ENCODE measurements around the gene ENTPD8.

Gene ENTPD8

GRCh38 chr9:137396227-137396626 is 44.9 kb downstream of the ENTPD8 start:
- TF ChIP-seq CTCF (IDR thresholded peaks at IDR 0.05): no peak
- no peak overlapping the region for H3K27ac ChIP-seq

GRCh38 chr9:137395666-137396010 is 45.5 kb downstream of the ENTPD8 start:
- no peak for TF ChIP-seq CTCF (IDR thresholded peaks at IDR 0.05)
- Histone ChIP-seq H3K27ac (no peak overlapping the region), H3K4me3 (no peak overlapping the region)
- no peak for DNase-seq (ENCODE audit: low spot score)

More at GRCh38 chr9:137396227-137396626, 44.9 kb downstream of the ENTPD8 start:
- DNase-seq (ENCODE audit: low spot score): no peak
- H3K4me3 ChIP-seq: no peak overlapping the region

DNA sequence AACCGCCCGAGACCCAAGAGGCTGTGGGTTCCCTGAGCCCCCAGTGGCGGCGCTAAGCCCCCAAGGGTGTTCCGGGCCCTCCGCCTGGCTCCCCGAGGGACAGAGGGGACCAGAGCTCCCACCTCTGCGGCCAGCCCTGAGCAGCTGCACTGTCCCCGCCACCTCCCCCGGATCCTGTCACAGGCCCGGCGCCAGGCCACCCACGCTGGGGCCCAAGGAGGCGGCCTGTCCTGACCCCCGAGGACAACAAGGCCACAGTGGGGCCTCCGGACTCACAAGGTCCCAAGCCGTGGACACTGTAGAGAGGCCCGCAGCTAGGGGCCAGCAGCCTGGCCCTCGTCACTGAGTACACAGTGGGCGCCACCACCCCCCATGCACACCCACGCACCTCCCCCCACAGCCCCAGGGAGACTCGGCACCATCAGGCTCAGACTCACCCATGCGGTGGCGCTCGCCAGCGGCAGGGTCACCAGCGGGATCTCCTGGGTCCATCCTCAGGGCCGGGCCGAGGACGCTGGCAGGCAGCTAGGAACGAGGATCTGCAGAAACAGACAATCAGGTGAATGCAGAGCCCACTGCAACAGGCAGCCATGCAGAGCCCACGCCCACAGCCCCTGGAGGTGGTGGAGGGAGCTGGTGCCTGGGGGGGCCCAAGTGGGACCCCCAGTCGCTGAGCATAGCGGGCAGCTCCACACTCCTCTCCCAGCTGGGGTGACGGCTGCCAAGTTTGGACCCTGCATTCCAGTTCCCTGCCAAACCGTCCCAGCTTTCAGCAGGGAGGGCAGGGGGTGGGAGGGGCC is 46.1 kb downstream of the ENTPD8 start:
- H3K4me3 ChIP-seq: no peak overlapping the region
- H3K27ac ChIP-seq: no peak overlapping the region
- no peak for DNase-seq (ENCODE audit: low spot score)
- TF ChIP-seq CTCF (IDR thresholded peaks at IDR 0.05): no peak

DNA sequence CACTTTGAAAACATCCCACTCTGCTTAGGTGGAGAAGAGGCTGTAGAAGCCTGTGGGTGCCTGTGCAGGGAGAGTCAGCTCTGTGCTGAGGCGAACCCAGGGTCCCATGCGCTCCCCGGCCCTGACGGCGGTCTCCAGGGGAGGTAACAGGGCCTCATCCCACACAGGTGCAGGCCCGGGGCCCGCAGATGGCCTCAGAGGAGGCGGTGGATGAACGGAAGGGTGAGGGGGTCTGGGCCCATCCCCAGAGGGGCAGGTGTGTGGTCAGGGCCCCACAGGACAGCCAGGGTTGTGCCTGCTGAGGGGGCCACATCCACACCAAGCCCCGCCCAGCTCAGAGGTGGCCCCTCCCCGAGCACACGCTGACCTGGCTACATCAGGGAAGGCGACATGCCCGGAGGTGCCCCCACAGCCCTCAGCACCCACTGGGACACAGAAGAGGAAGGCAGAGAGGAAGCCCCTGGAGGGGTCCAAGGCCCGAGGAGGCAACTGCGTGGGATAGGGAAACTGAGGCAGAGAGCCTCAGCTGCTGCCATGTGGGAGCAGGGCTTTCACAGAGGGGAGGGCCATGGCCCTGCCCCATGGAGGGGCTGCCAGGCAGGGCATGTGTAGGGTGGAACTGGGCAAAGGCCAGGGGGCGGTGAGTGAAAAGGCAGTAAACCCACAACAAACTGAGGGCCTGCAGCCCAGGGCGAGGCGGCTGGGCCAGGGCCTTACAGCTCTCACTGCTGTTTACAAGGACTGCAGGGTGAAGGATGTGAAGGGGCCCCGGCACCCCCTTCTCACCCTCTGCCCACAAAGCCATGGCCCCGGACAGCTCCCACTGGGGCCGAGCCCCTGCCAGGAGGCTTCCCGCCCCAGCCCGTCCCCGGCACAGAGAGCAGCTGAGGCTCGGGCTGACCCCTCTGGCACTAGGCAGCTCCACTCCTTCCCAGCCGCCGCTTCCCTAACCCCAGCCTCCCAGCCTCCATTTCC is 47.7 kb downstream of the ENTPD8 start:
- Histone ChIP-seq H3K4me3 (no peak overlapping the region), H3K27ac (no peak overlapping the region)
- no peak for TF ChIP-seq CTCF (IDR thresholded peaks at IDR 0.05)
- DNase-seq (ENCODE audit: low spot score): no peak

- H3K4me3 ChIP-seq: no peak overlapping the region
- no peak for TF ChIP-seq CTCF (IDR thresholded peaks at IDR 0.05)
- DNase-seq (ENCODE audit: low spot score): no peak
- no peak overlapping the region for H3K27ac ChIP-seq
These were observed 48.7 kb downstream of the ENTPD8 start for GRCh38 chr9:137392232-137393007.

DNA sequence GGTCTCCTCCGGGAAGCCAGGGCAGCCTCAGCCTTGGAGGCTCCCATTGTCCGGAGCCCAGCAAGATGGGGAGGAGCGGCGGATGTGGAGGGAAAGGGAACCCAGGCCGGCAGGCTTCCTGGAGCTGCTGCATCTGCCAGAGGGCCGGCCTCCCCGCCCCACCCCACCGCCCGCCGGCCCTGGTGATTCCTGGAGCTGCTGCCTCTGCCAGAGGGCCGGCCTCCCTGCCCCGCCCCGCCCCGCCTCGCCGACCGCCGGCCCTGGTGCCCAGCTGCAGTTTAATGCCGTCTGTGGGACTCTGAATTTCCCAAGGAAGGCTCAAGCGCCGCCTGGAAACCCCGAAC is 49.8 kb downstream of the ENTPD8 start:
- Histone ChIP-seq H3K27ac (peak overlapping the region in 1 of 2 donors; percentile 71), H3K4me3 (no peak overlapping the region)
- no peak for DNase-seq (ENCODE audit: low spot score)
- TF ChIP-seq CTCF (IDR thresholded peaks at IDR 0.05): no peak

All from coronary artery (tissue), 2 donors.